NCI-H1048 (cell line): ENCODE results near the gene RAD51AP2.
"Not testable (repeated sequence)": the region's sequence is repeated elsewhere in the genome, so short reads cannot be mapped to it uniquely, and the experiment has no call there.

Experiments
- DNase-seq: peaks from one replicate; lab custom pipeline; 2025; lab: John Stamatoyannopoulos, UW

Gene RAD51AP2

GRCh38 chr2:17538022-17538843, 20.0 kb upstream of the RAD51AP2 start:
- DNase-seq, result no peak

GRCh38 chr2:17536416-17536815, 18.2 kb upstream of the RAD51AP2 start:
- no peak for DNase-seq

GRCh38 chr2:17533546-17533945, 15.3 kb upstream of the RAD51AP2 start:
- no peak for DNase-seq

- DNase-seq, result no peak
These were observed 11.5 kb upstream of the RAD51AP2 start for GRCh38 chr2:17529771-17530170.

GRCh38 chr2:17522303-17522702, 4.1 kb upstream of the RAD51AP2 start:
- no peak for DNase-seq

- no peak for DNase-seq
These were observed 3.4 kb upstream of the RAD51AP2 start for GRCh38 chr2:17521621-17522020.

GRCh38 chr2:17520761-17521160, 2.5 kb upstream of the RAD51AP2 start:
- DNase-seq, result no peak

- no peak for DNase-seq
These were observed 1.2 kb upstream of the RAD51AP2 start for GRCh38 chr2:17519486-17519885.

GRCh38 chr2:17517481-17518211, 594 bp downstream of the RAD51AP2 start:
- no peak for DNase-seq

- no peak for DNase-seq
These were observed 2.6 kb downstream of the RAD51AP2 start for GRCh38 chr2:17515652-17516051.

- DNase-seq, result no peak
These were observed 11.3 kb downstream of the RAD51AP2 start for GRCh38 chr2:17506736-17507616.

- no peak for DNase-seq
These were observed 20.5 kb downstream of the RAD51AP2 start for GRCh38 chr2:17497718-17498117.

- DNase-seq, result no peak
These were observed 22.6 kb downstream of the RAD51AP2 start for GRCh38 chr2:17495590-17495989.

- DNase-seq, result not testable (repeated sequence)
These were observed 28.1 kb downstream of the RAD51AP2 start for GRCh38 chr2:17490165-17490564.

GRCh38 chr2:17488610-17489009, 29.6 kb downstream of the RAD51AP2 start:
- not testable (repeated sequence) for DNase-seq

- DNase-seq, result no peak
These were observed 34.7 kb downstream of the RAD51AP2 start for GRCh38 chr2:17483496-17483895.

GRCh38 chr2:17482651-17483050, 35.6 kb downstream of the RAD51AP2 start:
- DNase-seq, result no peak

GRCh38 chr2:17479875-17480274, 38.4 kb downstream of the RAD51AP2 start:
- DNase-seq, result no peak

- DNase-seq, result no peak
These were observed 41.4 kb downstream of the RAD51AP2 start for GRCh38 chr2:17476830-17477229.

- no peak for DNase-seq
These were observed 42.2 kb downstream of the RAD51AP2 start for GRCh38 chr2:17476064-17476463.

- DNase-seq, result no peak
These were observed 43.0 kb downstream of the RAD51AP2 start for GRCh38 chr2:17475286-17475685.

- no peak for DNase-seq
These were observed 46.3 kb downstream of the RAD51AP2 start for GRCh38 chr2:17471979-17472378.
